HEK293T (cell line): ENCODE measurements around the gene RBBP6.
"Not testable (repeated sequence)": the region's sequence is repeated elsewhere in the genome, so short reads cannot be mapped to it uniquely, and the experiment has no call there.

Experiments used
- CTCF ChIA-PET: fragments of 350-600 bp; formaldehyde crosslinking; extraction: SDS; loops from one replicate; lab custom pipeline; 2021; ENCODE audit warnings: antibody characterized with exemption, inconsistent platforms; lab: Yijun Ruan, JAX
- POLR2A ChIA-PET: fragments of 350-600 bp; formaldehyde crosslinking; extraction: SDS; loops from one replicate; lab custom pipeline; 2020; ENCODE audit warnings: antibody characterized with exemption, inconsistent platforms; lab: Yijun Ruan, JAX
- DNase-seq: peaks from one replicate; pipeline ENCODE4 v3.0.0; 2012; ENCODE audit warnings: mixed read lengths; ENCODE audit errors: extremely low spot score
- BHLHE40 ChIP-seq: fragments of 450-650 bp; IDR thresholded peaks from 2 replicates; pipeline ENCODE4 v1.6.1; 2016; ENCODE audit warnings: mild to moderate bottlenecking, moderate library complexity, borderline replicate concordance
- ELF4 ChIP-seq: fragments of 450-650 bp; IDR thresholded peaks from 2 replicates; pipeline ENCODE4 v1.6.1; 2017; ENCODE audit warnings: antibody characterized with exemption
- FOXA1 ChIP-seq: fragments of 450-650 bp; IDR thresholded peaks from 2 replicates; pipeline ENCODE4 v1.6.1; 2016; ENCODE audit warnings: mild to moderate bottlenecking
- FOXK2 ChIP-seq: fragments of 450-650 bp; IDR thresholded peaks from 2 replicates; pipeline ENCODE4 v1.6.1; 2016; ENCODE audit warnings: mild to moderate bottlenecking
- L3MBTL2 ChIP-seq: fragments of 450-650 bp; conservative IDR thresholded peaks from 2 replicates; pipeline ENCODE4 v1.6.1; 2016; ENCODE audit warnings: mild to moderate bottlenecking
- LEF1 ChIP-seq: fragments of 450-650 bp; IDR thresholded peaks from 2 replicates; pipeline ENCODE4 v1.6.1; 2017; ENCODE audit warnings: mild to moderate bottlenecking, borderline replicate concordance
- NFRKB ChIP-seq: fragments of 450-650 bp; IDR thresholded peaks from 2 replicates; pipeline ENCODE4 v1.6.1; 2016; ENCODE audit warnings: mild to moderate bottlenecking, moderate library complexity
- SUZ12 ChIP-seq: fragments of 450-650 bp; IDR thresholded peaks from 2 replicates; pipeline ENCODE4 v1.6.1; 2016; ENCODE audit warnings: mild to moderate bottlenecking
- TARDBP ChIP-seq: fragments of 450-650 bp; IDR thresholded peaks from 2 replicates; pipeline ENCODE4 v1.6.1; 2016
- ZNF384 ChIP-seq: fragments of 450-650 bp; IDR thresholded peaks from 2 replicates; pipeline ENCODE4 v1.6.1; 2016

RBBP6 gene

GRCh38 chr16:24612656-24613055 is 73.3 kb downstream of the RBBP6 start:
- TF ChIP-seq LEF1: no peak
- TF ChIP-seq TARDBP: no peak
- no peak for TF ChIP-seq BHLHE40
- TF ChIP-seq ELF4: no peak
- TF ChIP-seq FOXA1: no peak
- no peak for TF ChIP-seq FOXK2
- no peak for TF ChIP-seq ZNF384
- TF ChIP-seq SUZ12: no peak
- TF ChIP-seq NFRKB: no peak
- no peak for TF ChIP-seq L3MBTL2
- no peak for DNase-seq
- POLR2A ChIA-PET: no interaction called here
- CTCF ChIA-PET: no interaction called here

DNA sequence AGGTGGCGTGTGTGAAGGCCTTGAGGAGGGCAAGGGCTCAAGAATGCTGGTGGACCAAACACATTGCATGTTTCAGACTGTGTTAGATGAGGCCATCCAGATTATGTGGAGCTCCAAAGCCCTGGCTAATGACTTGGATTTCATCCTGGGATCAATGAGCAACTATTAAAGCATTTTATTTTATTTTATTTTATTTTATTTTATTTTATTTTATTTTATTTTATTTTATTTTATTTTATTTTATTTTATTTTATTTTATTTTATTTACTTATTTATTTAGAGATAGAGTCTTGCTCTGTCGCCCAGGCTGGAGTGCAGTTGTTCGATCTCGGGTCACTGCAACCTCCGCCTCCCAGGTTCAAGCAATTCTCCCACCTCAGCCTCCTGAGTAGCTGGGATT is 73.9 kb downstream of the RBBP6 start:
- POLR2A ChIA-PET, CTCF ChIA-PET, DNase-seq: not testable (repeated sequence)

DNA sequence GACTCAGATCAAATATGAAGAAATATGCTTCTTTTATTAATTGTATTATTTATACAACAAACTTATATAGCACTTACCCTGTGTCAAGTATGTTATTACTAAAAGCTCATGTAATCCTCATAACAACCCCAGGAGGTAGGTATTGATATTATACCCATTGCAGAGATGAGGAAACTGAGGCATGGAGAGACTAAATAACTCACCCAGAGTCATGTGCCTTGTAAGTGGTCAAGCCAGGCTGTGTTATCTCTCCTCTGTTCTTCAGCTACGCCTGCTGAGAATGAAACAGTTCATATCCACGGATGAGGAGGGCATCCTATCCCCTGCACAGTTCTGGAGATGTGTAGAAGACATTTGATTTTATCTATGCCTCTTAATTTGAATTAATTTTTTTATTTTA is 78.1 kb downstream of the RBBP6 start:
- POLR2A ChIA-PET: no interaction called here
- no peak for TF ChIP-seq ZNF384
- no peak for TF ChIP-seq BHLHE40
- CTCF ChIA-PET: no interaction called here
- DNase-seq: no peak
